GM23248 (cell line): ENCODE results near the gene SPRR1A. TPM values are rescaled to one million over a fixed set of nuclear protein-coding genes. Genes with fewer than 3 reads are reported as not detected.

Experiments
- DNase-seq: peaks from one replicate; pipeline ENCODE4 v3.0.0-alpha.2; 2015
- H2AFZ ChIP-seq: fragments of 200-600 bp; sonication (generic); 2 replicates; pipeline ENCODE4 v1.6.1; 2016; ENCODE audit warnings: antibody characterized with exemption
- H3F3A ChIP-seq: fragments of 200-600 bp; sonication (generic); 2 replicates; pipeline ENCODE4 v1.6.1; 2016; ENCODE audit warnings: mild to moderate bottlenecking, antibody characterized with exemption, mixed run types; ENCODE audit not compliant: insufficient read depth
- H3K27ac ChIP-seq: fragments of 200-600 bp; sonication (generic); 2 replicates; pipeline ENCODE4 v1.5.1; 2016; ENCODE audit warnings: mild to moderate bottlenecking
- H3K27me3 ChIP-seq: fragments of 200-600 bp; sonication (generic); replicated peaks from 2 replicates; pipeline ENCODE4 v1.6.1; 2016; ENCODE audit warnings: mild to moderate bottlenecking; ENCODE audit not compliant: insufficient read depth
- H3K36me3 ChIP-seq: fragments of 200-600 bp; sonication (generic); 2 replicates; pipeline ENCODE4 v1.6.1; 2016; ENCODE audit warnings: low read depth, mild to moderate bottlenecking
- H3K4me1 ChIP-seq: fragments of 200-600 bp; sonication (generic); 2 replicates; pipeline ENCODE4 v1.6.1; 2016; ENCODE audit warnings: mild to moderate bottlenecking; ENCODE audit not compliant: insufficient read depth
- H3K4me2 ChIP-seq: fragments of 200-600 bp; sonication (generic); one replicate; pipeline ENCODE4 v1.6.1; 2016; ENCODE audit warnings: mild to moderate bottlenecking; ENCODE audit not compliant: unreplicated experiment
- H3K4me3 ChIP-seq: fragments of 200-600 bp; sonication (generic); 2 replicates; pipeline ENCODE4 v1.5.1; 2016; ENCODE audit warnings: mild to moderate bottlenecking
- H3K79me2 ChIP-seq: fragments of 200-600 bp; sonication (generic); 2 replicates; pipeline ENCODE4 v1.6.1; 2016; ENCODE audit warnings: mild to moderate bottlenecking; ENCODE audit not compliant: insufficient read depth
- H3K9ac ChIP-seq: fragments of 200-600 bp; sonication (generic); 2 replicates; pipeline ENCODE4 v1.6.1; 2016; ENCODE audit warnings: mild to moderate bottlenecking
- H3K9me2 ChIP-seq: fragments of 200-600 bp; sonication (generic); 2 replicates; pipeline ENCODE4 v1.6.1; 2016; ENCODE audit warnings: mixed run types, mild to moderate bottlenecking, moderate library complexity; ENCODE audit not compliant: insufficient read depth
- H3K9me3 ChIP-seq: fragments of 200-600 bp; sonication (generic); one replicate; pipeline ENCODE4 v1.6.1; 2017; ENCODE audit warnings: low read depth
- H4K20me1 ChIP-seq: fragments of 200-600 bp; sonication (generic); 2 replicates; pipeline ENCODE4 v1.6.0; 2016; ENCODE audit not compliant: insufficient read depth
- EZH2 ChIP-seq: fragments of 200-600 bp; sonication (generic); IDR thresholded peaks from 2 replicates; pipeline ENCODE4 v1.6.1; 2018; ENCODE audit warnings: antibody characterized with exemption, mild to moderate bottlenecking; ENCODE audit not compliant: insufficient read depth, poor library complexity, severe bottlenecking
- EZH2phosphoT487 ChIP-seq: fragments of 200-600 bp; sonication (generic); IDR thresholded peaks from 2 replicates; pipeline ENCODE4 v1.6.1; 2018; ENCODE audit warnings: antibody characterized with exemption, moderate library complexity, mild to moderate bottlenecking, low read depth; ENCODE audit not compliant: insufficient read depth
- WGBS, 2 experiments: methylation state at CpG; one replicate each; pipeline ENCODE4 v1.1.6; 2015 to 2017; ENCODE audit warnings: low lambda C conversion rate in 2 of 2, low coverage in 1 of 2; ENCODE audit errors: missing lambda C conversion rate in 2 of 2; 5-methylcytosine and 5-hydroxymethylcytosine counted together
- in situ Hi-C: fragments of 300-500 bp; cut with MboI; formaldehyde crosslinking; loops from 2 replicates; pipeline ENCODE4 v1.15.0; 2020
- polyA plus RNA-seq: library from polyadenylated mRNA; unstranded; fragments of >200 nt; fragmentation: Nextera tagmentation; extraction: Ambion mirVana; gene quantifications from 2 replicates; pipeline ENCODE4 v1.2.1, GENCODE V29; 2016
- total RNA-seq: library from RNA; depleted of rRNA; stranded (reverse); fragments of >200 nt; shearing (Covaris generic); gene quantifications from 2 replicates; pipeline ENCODE4 v1.2.3, GENCODE V29; 2014

SPRR1A gene
- total and polyA plus RNA-seq, 2 experiments from 2014 or later: not detected

DNA sequence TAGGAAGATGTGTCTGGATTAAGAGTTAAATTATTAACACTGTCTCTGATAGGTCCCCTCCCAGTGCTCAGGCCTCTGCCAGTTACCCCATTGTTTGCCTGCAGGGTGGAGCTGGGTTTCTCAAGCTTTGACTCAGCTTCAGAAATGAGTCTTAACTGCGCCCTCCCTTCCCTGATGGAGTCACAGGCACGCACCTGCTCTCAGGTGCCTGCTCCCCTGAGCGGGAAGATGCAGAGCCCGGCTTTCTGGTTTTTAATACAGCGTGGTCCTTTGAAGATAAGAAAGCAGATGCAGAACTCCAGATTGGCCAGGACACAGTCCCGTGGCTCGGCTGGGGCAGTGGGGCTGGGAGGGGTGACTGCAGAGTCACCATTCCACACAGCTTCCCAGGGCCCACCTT is 16.7 kb upstream of the SPRR1A start:
- no peak overlapping the region for H2AFZ ChIP-seq
- no peak overlapping the region for H3K4me2 ChIP-seq
- H3F3A ChIP-seq: no peaks in the 10 kb centered on the region
- H3K9me2 ChIP-seq: no peaks in the 10 kb centered on the region
- H3K36me3 ChIP-seq: no peaks in the 10 kb centered on the region
- WGBS, 2 experiments: 6 to 21% methylated on average over 7 of the region's 7 CpGs
- in situ Hi-C loops: no loop called here
- 0 out of 2 replicates have a peak, but pooled peaks cover 5% of the 10 kb centered on the region for H3K27me3 ChIP-seq
- no peaks in the 10 kb centered on the region for H3K9me3 ChIP-seq
- H3K9ac ChIP-seq: no peak overlapping the region
- no peaks in the 10 kb centered on the region for H3K4me1 ChIP-seq
- no peak overlapping the region for H3K27ac ChIP-seq
- H4K20me1 ChIP-seq: no peaks in the 10 kb centered on the region
- no peak for TF ChIP-seq EZH2phosphoT487
- no peak for TF ChIP-seq EZH2
- no peak overlapping the region for H3K4me3 ChIP-seq
- no peaks in the 10 kb centered on the region for H3K79me2 ChIP-seq
- no peak for DNase-seq

DNA sequence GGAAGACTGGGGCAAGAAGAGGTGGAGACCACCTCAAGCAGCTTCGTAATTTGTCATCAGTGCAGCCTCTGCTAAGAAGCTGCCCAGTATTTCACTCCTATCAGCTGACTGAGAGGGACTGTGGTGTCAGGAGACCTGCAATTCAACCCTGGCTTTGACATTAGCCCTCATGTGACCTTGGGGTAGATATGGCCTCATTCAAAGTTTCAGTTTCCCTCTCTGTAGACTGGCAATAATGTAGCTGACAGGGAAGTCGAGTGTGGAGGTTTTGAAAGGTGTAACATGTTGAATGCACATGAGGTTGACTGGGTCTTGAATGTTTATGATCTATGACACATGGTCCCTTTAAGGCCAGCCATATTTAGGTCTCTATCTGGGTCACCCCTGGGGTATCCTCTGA is 15.6 kb upstream of the SPRR1A start:
- no peak for DNase-seq
- no peaks in the 10 kb centered on the region for H3K79me2 ChIP-seq
- WGBS, 2 experiments: 0 to 7% methylated on average over 2 of the region's 2 CpGs
- no peak overlapping the region for H3K4me3 ChIP-seq
- no peak for TF ChIP-seq EZH2phosphoT487
- no peak for TF ChIP-seq EZH2
- H3K9me2 ChIP-seq: no peaks in the 10 kb centered on the region
- H2AFZ ChIP-seq: no peak overlapping the region
- H3F3A ChIP-seq: no peaks in the 10 kb centered on the region
- no peak overlapping the region for H3K9ac ChIP-seq
- 0 out of 2 replicates have a peak, but pooled peaks cover 5% of the 10 kb centered on the region for H3K27me3 ChIP-seq
- H3K27ac ChIP-seq: no peak overlapping the region
- H3K9me3 ChIP-seq: no peaks in the 10 kb centered on the region
- H3K4me2 ChIP-seq: no peak overlapping the region
- no peaks in the 10 kb centered on the region for H3K4me1 ChIP-seq
- H3K36me3 ChIP-seq: no peaks in the 10 kb centered on the region
- in situ Hi-C loops: no loop called here
- H4K20me1 ChIP-seq: no peaks in the 10 kb centered on the region

DNA sequence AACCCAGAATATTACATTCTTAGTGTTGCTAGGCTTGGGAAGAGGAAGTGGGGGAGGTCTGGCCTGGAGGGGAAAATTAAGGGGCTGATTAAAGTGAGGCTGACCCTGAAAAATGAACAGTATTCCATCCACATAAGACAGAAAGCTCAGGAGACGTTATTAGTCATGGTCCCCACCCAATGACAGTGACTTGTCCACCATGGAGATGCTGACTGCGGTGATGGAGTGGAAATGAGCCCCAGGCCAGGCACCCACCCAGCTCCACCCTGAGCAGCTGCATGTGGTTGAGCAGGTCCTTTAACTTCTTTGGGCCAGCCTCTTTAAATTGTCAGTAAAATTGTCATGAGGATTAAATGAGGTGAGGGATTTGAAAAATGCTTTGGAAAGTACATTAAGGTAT is 14.8 kb upstream of the SPRR1A start:
- H3K27me3 ChIP-seq: 0 out of 2 replicates have a peak, but pooled peaks cover 5% of the 10 kb centered on the region
- H3K36me3 ChIP-seq: no peaks in the 10 kb centered on the region
- H3K79me2 ChIP-seq: no peaks in the 10 kb centered on the region
- H3K9me2 ChIP-seq: no peaks in the 10 kb centered on the region
- no peaks in the 10 kb centered on the region for H4K20me1 ChIP-seq
- H3K4me2 ChIP-seq: no peak overlapping the region
- H3K4me3 ChIP-seq: no peak overlapping the region
- in situ Hi-C loops: no loop called here
- no peak overlapping the region for H3K9ac ChIP-seq
- H3F3A ChIP-seq: no peaks in the 10 kb centered on the region
- no peak for DNase-seq
- TF ChIP-seq EZH2: no peak
- H2AFZ ChIP-seq: no peak overlapping the region
- H3K4me1 ChIP-seq: no peaks in the 10 kb centered on the region
- no peaks in the 10 kb centered on the region for H3K9me3 ChIP-seq
- no peak overlapping the region for H3K27ac ChIP-seq
- WGBS, 2 experiments: 9 to 12% methylated on average over 2 of the region's 2 CpGs

DNA sequence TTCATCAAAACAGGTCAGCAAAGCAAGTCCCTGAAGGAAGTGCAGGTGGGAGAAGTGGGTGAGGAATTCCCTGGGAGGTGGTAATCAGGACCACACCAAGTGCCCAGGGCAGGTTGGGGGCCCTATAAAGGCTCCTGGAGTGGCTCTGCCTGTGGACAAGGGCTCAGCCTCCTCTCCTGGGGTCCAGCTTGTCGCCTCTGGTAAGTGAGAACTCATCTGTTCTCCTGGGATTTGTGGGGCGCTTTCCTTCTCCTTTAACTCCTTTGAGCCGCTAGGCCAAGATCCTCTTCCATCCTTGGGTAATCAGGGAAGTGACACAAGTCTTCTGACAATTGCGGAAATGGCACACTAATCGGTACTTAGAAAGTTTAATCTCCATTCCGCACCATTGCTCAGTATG is 13.4 kb upstream of the SPRR1A start, which contains the start of gene SPRR4:
TSS of gene SPRR4 (plus strand) at position 154 of the 400 bp plus-strand sequence. CDS start 1,243 bp downstream, outside the sequence.
- WGBS, 2 experiments: 28 to 33% methylated on average over 6 of the region's 6 CpGs
- no peaks in the 10 kb centered on the region for H3F3A ChIP-seq
- H3K9me2 ChIP-seq: peaks cover 3% of the 10 kb centered on the region; the same call in 1 of the 2 replicates
- no peak within 1 kb of the TSS for H3K27ac ChIP-seq
- in situ Hi-C loops: no loop called here
- no peak within 1 kb of the TSS for H3K4me3 ChIP-seq
- H3K9me3 ChIP-seq: no peaks in the 10 kb centered on the region
- no peaks in the 10 kb centered on the region for H3K79me2 ChIP-seq
- no peak within 1 kb of the TSS for H3K9ac ChIP-seq
- 0 out of 2 replicates have a peak, but pooled peaks cover 5% of the 10 kb centered on the region for H3K27me3 ChIP-seq
- no peaks in the 10 kb centered on the region for H3K4me1 ChIP-seq
- H3K36me3 ChIP-seq: no peaks in the 10 kb centered on the region
- H2AFZ ChIP-seq: no peak within 1 kb of the TSS
- no peak for TF ChIP-seq EZH2phosphoT487
- TF ChIP-seq EZH2: no peak
- H3K4me2 ChIP-seq: no peak within 1 kb of the TSS
- no peak for DNase-seq
- no peaks in the 10 kb centered on the region for H4K20me1 ChIP-seq
